PFSK-1 (cell line): ENCODE measurements around the gene DYNC2H1.

ENCODE experiments used
- FOXP2 ChIP-seq: optimal IDR thresholded peaks from 2 replicates; pipeline ENCODE3; 2011; ENCODE audit warnings: borderline replicate concordance, control low read depth, inconsistent platforms; ENCODE audit not compliant: insufficient read depth; ENCODE audit errors: extremely low read length, extremely low read depth
- POLR2AphosphoS5 ChIP-seq: IDR thresholded peaks from 2 replicates; pipeline ENCODE4 v1.6.1; 2012; ENCODE audit warnings: low read depth, mild to moderate bottlenecking, control low read depth, low read length, moderate library complexity
- SIN3A ChIP-seq: IDR thresholded peaks from 2 replicates; pipeline ENCODE4 v1.6.1; 2012; ENCODE audit warnings: mild to moderate bottlenecking, low read length, moderate library complexity, borderline replicate concordance; ENCODE audit not compliant: insufficient read depth
- TAF1 ChIP-seq: IDR thresholded peaks from 2 replicates; pipeline ENCODE4 v1.6.1; 2012; ENCODE audit warnings: low read length, control low read depth, borderline replicate concordance; ENCODE audit not compliant: insufficient read depth
- TF ChIP-seq, protein P1 (sequence below), 2 experiments: IDR thresholded peaks; 2 replicates each; pipeline versions ENCODE4 v1.6.1 to v1.8.0; 2011 to 2012; ENCODE audit warnings: low read depth in 2 of 2, low read length in 2 of 2, control low read depth in 1 of 2, inconsistent platforms in 1 of 2, mild to moderate bottlenecking in 1 of 2, moderate library complexity in 1 of 2; ENCODE audit not compliant: insufficient read depth in 1 of 2

The DYNC2H1 gene

GRCh38 chr11:103257360-103257759, 148.1 kb downstream of the DYNC2H1 start:
- TF ChIP-seq POLR2AphosphoS5 (no peak), TAF1 (no peak), FOXP2 (no peak), SIN3A (no peak)
- TF ChIP-seq, protein P1, sequence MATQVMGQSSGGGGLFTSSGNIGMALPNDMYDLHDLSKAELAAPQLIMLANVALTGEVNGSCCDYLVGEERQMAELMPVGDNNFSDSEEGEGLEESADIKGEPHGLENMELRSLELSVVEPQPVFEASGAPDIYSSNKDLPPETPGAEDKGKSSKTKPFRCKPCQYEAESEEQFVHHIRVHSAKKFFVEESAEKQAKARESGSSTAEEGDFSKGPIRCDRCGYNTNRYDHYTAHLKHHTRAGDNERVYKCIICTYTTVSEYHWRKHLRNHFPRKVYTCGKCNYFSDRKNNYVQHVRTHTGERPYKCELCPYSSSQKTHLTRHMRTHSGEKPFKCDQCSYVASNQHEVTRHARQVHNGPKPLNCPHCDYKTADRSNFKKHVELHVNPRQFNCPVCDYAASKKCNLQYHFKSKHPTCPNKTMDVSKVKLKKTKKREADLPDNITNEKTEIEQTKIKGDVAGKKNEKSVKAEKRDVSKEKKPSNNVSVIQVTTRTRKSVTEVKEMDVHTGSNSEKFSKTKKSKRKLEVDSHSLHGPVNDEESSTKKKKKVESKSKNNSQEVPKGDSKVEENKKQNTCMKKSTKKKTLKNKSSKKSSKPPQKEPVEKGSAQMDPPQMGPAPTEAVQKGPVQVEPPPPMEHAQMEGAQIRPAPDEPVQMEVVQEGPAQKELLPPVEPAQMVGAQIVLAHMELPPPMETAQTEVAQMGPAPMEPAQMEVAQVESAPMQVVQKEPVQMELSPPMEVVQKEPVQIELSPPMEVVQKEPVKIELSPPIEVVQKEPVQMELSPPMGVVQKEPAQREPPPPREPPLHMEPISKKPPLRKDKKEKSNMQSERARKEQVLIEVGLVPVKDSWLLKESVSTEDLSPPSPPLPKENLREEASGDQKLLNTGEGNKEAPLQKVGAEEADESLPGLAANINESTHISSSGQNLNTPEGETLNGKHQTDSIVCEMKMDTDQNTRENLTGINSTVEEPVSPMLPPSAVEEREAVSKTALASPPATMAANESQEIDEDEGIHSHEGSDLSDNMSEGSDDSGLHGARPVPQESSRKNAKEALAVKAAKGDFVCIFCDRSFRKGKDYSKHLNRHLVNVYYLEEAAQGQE (IDR thresholded peaks at IDR 0.05; ENCODE audit: insufficient read depth in 1 of 2, low read depth in 2 of 2, low read length in 2 of 2): no peak

GRCh38 chr11:103266167-103266831, 157.1 kb downstream of the DYNC2H1 start:
- TF ChIP-seq SIN3A: no peak
- TF ChIP-seq FOXP2: no peak
- TF ChIP-seq, protein P1 (IDR thresholded peaks at IDR 0.05; ENCODE audit: insufficient read depth in 1 of 2, low read depth in 2 of 2, low read length in 2 of 2): no peak
- no peak for TF ChIP-seq POLR2AphosphoS5
- TF ChIP-seq TAF1: no peak

GRCh38 chr11:103272876-103273275, 163.7 kb downstream of the DYNC2H1 start:
- TF ChIP-seq FOXP2: no peak
- no peak for TF ChIP-seq SIN3A
- TF ChIP-seq, protein P1 (IDR thresholded peaks at IDR 0.05; ENCODE audit: insufficient read depth in 1 of 2, low read depth in 2 of 2, low read length in 2 of 2): no peak
- no peak for TF ChIP-seq TAF1
- no peak for TF ChIP-seq POLR2AphosphoS5

- TF ChIP-seq TAF1 (no peak), SIN3A (no peak), FOXP2 (no peak), POLR2AphosphoS5 (no peak)
- TF ChIP-seq, protein P1 (IDR thresholded peaks at IDR 0.05; ENCODE audit: insufficient read depth in 1 of 2, low read depth in 2 of 2, low read length in 2 of 2): no peak
Measured at GRCh38 chr11:103274025-103274424, 164.8 kb downstream of the DYNC2H1 start.

- TF ChIP-seq SIN3A (no peak), TAF1 (no peak), FOXP2 (no peak), POLR2AphosphoS5 (no peak)
- TF ChIP-seq, protein P1 (IDR thresholded peaks at IDR 0.05; ENCODE audit: insufficient read depth in 1 of 2, low read depth in 2 of 2, low read length in 2 of 2): no peak
Measured at GRCh38 chr11:103279821-103280220, 170.6 kb downstream of the DYNC2H1 start.
